HL-60 (cell line): ENCODE results near the gene ADAMTS17.

ENCODE experiments used
- DNase-seq, 2 experiments: peaks; one replicate each; pipeline ENCODE4 v3.0.0-alpha.2; 2010 to 2020; ENCODE audit warnings: low read depth in 1 of 2, low spot score in 1 of 2
- H3K27ac ChIP-seq: fragments of 250-450 bp; sonication (Bioruptor Pico); replicated peaks from 2 replicates; pipeline ENCODE4 v1.5.1; 2020; ENCODE audit warnings: mild to moderate bottlenecking, moderate library complexity
- H3K27me3 ChIP-seq: fragments of 250-450 bp; sonication (Bioruptor Pico); 2 replicates; pipeline ENCODE4 v1.5.1; 2021; ENCODE audit warnings: mild to moderate bottlenecking, moderate library complexity; ENCODE audit not compliant: insufficient read depth, poor library complexity, severe bottlenecking
- H3K4me3 ChIP-seq: replicated peaks from 2 replicates; pipeline ENCODE4 v1.5.1; 2011; ENCODE audit warnings: mild to moderate bottlenecking, control low read depth, low read length; ENCODE audit not compliant: insufficient read depth
- GABPA ChIP-seq: IDR thresholded peaks from 2 replicates; pipeline ENCODE4 v1.6.1; 2012; ENCODE audit warnings: low read depth
- POLR2AphosphoS5 ChIP-seq: IDR thresholded peaks from 2 replicates; pipeline ENCODE4 v1.6.1; 2012; ENCODE audit warnings: low read depth
- SPI1 ChIP-seq: IDR thresholded peaks from 2 replicates; pipeline ENCODE4 v1.6.1; 2012; ENCODE audit warnings: low read depth, mild to moderate bottlenecking, borderline replicate concordance
- long read RNA-seq: library from polyadenylated mRNA; unstranded; transcript quantifications from one replicate; pipeline ENCODE4 v2.0.0, GENCODE V29; 2020
- TF ChIP-seq, protein P1 (sequence below): IDR thresholded peaks from one replicate; pipeline ENCODE4 v1.5.1; 2011; ENCODE audit warnings: low read length, control low read depth, inconsistent platforms; ENCODE audit not compliant: insufficient read depth
- TF ChIP-seq, protein P2 (sequence below): IDR thresholded peaks from 2 replicates; pipeline ENCODE4 v1.6.1; 2012; ENCODE audit warnings: low read depth; ENCODE audit not compliant: insufficient replicate concordance

The ADAMTS17 gene, protein sequence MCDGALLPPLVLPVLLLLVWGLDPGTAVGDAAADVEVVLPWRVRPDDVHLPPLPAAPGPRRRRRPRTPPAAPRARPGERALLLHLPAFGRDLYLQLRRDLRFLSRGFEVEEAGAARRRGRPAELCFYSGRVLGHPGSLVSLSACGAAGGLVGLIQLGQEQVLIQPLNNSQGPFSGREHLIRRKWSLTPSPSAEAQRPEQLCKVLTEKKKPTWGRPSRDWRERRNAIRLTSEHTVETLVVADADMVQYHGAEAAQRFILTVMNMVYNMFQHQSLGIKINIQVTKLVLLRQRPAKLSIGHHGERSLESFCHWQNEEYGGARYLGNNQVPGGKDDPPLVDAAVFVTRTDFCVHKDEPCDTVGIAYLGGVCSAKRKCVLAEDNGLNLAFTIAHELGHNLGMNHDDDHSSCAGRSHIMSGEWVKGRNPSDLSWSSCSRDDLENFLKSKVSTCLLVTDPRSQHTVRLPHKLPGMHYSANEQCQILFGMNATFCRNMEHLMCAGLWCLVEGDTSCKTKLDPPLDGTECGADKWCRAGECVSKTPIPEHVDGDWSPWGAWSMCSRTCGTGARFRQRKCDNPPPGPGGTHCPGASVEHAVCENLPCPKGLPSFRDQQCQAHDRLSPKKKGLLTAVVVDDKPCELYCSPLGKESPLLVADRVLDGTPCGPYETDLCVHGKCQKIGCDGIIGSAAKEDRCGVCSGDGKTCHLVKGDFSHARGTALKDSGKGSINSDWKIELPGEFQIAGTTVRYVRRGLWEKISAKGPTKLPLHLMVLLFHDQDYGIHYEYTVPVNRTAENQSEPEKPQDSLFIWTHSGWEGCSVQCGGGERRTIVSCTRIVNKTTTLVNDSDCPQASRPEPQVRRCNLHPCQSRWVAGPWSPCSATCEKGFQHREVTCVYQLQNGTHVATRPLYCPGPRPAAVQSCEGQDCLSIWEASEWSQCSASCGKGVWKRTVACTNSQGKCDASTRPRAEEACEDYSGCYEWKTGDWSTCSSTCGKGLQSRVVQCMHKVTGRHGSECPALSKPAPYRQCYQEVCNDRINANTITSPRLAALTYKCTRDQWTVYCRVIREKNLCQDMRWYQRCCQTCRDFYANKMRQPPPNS
- long read RNA-seq, result 0 reads

DNA sequence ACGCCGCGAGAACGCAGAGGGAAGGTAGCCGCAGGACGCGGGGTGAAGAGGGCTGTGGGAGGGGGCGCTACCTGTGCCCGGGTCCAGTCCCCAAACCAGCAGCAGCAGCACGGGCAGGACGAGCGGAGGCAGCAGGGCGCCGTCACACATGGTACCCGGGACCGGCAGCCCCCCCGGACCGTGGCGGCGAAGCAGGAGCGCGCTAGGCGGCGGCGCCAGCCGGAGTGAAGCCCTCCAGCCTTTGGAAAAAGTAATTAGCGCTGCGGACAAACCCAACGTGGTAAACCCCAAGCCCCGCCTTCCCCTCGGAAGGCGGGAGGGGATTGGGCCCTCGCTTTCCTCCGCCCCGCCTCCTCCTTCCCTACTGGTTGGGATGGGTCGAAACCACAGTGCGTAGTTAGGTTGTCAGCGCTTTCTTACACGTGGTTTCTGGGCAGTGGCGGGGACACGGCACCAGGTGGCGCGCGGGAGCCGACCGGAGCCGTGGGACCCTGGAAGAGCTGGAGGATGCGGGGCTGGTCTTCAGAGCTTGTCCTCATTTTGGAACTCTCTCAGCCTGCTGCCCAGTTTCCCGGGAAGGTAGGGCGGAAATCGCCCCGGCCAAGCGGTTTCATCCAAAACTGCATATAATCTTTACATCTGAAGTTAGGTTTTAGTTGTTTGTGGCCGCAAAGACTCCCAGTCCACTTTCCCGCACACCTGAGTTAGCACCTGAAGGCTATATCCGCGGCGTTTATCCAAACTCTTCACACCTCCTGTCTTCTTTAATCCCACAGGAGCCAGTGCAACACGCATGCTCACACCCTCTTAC lies at the start of gene ADAMTS17:
TSS of gene ADAMTS17 (minus strand) at position 226 of the 811 bp plus-strand sequence. CDS start at position 150, 76 bp downstream.
- peak; percentile 94 to 97 for DNase-seq
- H3K4me3 ChIP-seq, result peak within 1 kb of the TSS; percentile 73
- TF ChIP-seq POLR2AphosphoS5, result 0 out of 2 replicates have a peak, but pooled peaks have one; percentile 25
- TF ChIP-seq, protein P1, sequence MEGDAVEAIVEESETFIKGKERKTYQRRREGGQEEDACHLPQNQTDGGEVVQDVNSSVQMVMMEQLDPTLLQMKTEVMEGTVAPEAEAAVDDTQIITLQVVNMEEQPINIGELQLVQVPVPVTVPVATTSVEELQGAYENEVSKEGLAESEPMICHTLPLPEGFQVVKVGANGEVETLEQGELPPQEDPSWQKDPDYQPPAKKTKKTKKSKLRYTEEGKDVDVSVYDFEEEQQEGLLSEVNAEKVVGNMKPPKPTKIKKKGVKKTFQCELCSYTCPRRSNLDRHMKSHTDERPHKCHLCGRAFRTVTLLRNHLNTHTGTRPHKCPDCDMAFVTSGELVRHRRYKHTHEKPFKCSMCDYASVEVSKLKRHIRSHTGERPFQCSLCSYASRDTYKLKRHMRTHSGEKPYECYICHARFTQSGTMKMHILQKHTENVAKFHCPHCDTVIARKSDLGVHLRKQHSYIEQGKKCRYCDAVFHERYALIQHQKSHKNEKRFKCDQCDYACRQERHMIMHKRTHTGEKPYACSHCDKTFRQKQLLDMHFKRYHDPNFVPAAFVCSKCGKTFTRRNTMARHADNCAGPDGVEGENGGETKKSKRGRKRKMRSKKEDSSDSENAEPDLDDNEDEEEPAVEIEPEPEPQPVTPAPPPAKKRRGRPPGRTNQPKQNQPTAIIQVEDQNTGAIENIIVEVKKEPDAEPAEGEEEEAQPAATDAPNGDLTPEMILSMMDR, result peak; percentile 51
- TF ChIP-seq, protein P2, sequence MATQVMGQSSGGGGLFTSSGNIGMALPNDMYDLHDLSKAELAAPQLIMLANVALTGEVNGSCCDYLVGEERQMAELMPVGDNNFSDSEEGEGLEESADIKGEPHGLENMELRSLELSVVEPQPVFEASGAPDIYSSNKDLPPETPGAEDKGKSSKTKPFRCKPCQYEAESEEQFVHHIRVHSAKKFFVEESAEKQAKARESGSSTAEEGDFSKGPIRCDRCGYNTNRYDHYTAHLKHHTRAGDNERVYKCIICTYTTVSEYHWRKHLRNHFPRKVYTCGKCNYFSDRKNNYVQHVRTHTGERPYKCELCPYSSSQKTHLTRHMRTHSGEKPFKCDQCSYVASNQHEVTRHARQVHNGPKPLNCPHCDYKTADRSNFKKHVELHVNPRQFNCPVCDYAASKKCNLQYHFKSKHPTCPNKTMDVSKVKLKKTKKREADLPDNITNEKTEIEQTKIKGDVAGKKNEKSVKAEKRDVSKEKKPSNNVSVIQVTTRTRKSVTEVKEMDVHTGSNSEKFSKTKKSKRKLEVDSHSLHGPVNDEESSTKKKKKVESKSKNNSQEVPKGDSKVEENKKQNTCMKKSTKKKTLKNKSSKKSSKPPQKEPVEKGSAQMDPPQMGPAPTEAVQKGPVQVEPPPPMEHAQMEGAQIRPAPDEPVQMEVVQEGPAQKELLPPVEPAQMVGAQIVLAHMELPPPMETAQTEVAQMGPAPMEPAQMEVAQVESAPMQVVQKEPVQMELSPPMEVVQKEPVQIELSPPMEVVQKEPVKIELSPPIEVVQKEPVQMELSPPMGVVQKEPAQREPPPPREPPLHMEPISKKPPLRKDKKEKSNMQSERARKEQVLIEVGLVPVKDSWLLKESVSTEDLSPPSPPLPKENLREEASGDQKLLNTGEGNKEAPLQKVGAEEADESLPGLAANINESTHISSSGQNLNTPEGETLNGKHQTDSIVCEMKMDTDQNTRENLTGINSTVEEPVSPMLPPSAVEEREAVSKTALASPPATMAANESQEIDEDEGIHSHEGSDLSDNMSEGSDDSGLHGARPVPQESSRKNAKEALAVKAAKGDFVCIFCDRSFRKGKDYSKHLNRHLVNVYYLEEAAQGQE, result no peak
- H3K27me3 ChIP-seq, result no peaks in the 10 kb centered on the region
- H3K27ac ChIP-seq, result no peak within 1 kb of the TSS

DNA sequence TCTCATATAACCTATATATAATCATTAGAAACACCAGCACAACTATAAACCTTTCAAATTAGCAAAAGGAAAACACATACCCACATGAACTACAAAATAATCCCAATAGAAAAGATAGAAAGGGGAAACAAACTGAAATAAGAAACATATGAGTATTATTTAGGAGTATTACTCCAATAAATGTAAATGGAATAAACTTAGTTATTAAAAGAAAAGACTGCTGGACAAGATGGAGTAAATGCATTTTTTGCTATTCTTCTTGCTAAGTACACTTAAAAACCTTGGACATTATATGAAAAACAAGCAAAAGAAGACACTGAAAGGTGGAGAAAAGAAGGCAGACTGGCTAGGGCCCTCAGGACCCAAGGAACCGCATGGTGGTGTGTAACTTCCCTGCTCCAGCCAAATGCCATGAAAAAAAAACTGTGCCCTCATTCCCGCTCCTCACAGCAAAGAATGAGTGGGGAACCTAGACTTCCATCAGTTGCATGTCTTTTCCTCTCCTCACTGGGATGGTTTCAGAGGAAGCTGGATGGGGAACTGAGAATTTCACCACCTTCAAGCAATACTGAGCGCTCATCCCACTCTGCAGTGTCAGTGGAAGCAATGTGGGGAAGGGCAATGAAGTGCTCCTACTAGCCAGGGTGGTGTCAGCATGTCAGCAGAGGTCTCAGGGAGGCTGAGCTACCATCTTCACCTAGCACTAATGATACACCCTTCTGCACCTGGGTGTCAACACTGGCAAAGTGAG lies 43.7 kb upstream of the ADAMTS17 start:
- no peaks in the 10 kb centered on the region for H3K27me3 ChIP-seq
- TF ChIP-seq, protein P1, result no peak
- TF ChIP-seq POLR2AphosphoS5, result no peak
- TF ChIP-seq, protein P2, result no peak
- TF ChIP-seq SPI1, result no peak
- TF ChIP-seq GABPA, result no peak
- no peak overlapping the region for H3K27ac ChIP-seq
- H3K4me3 ChIP-seq, result no peak overlapping the region
- no peak for DNase-seq

DNA sequence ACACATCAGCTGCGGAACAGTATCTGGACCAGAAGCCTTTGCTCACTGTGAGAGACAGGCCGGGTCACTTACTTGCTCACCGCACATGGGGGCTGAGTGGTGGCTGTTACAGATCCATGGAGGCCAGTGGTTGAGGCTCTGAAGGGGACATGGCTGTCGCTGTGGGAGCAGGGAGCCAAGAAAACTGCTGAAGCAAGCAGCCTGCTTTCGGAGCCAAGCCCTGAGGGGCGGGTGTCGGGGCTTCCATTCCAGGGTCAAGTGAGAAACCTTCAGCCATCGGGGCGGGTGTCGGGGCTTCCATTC lies 42.3 kb upstream of the ADAMTS17 start:
- Histone ChIP-seq H3K27ac (no peak overlapping the region), H3K4me3 (no peak overlapping the region), H3K27me3 (no peaks in the 10 kb centered on the region)
- TF ChIP-seq, protein P2, result no peak
- DNase-seq, result no peak
